ENCODE measurements around the gene GALNT12. TPM values are rescaled to one million over a fixed set of nuclear protein-coding genes. Genes with fewer than 3 reads are reported as not detected.

GALNT12 gene
- total RNA-seq, 5 donors from 2014 or later (not counting 1 experiment from before 2014, with no cell fraction given) = 9.5 to 11.7 (median 11.6) TPM

DNA sequence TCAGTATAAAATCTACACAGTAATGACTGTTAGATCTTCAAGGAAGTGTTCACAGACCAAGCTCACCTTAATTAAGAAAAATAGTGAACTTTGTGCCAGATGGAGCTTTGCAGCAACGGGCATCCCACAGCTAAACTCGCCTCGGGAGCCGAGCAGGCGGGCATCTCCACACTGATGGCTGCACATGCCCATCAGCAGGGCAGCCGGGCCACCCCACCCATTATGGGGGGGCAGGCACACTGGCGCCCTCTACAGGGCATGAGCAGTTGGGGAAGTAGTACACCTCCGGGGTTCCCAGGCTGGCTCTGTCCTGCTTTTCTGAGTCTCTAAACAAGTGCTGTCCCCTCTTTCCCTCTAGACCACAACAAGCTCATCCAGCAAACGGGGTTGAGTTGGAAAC, 32.7 kb upstream of the GALNT12 start:
- ChIA-PET CTCF (interaction anchor here in 1 of 2 donors (0.6 to 0.8 kb wide), 2 partner anchors 9 kb away, joined by 3 read pairs; no protein-coding TSS in a partner anchor), POLR2A (no interaction called here)
- H3K27me3 Mint-ChIP-seq = no peaks in the 10 kb centered on the region
- ATAC-seq (replicated peaks in 1 of 4) (no peak), DNase-seq (peak in 17 of 35 experiments; percentile 4 to 51 (median 19))
- H3K4me3 ChIP-seq (ENCODE audit: control insufficient read depth in 1 of 2, extremely low read depth in 1 of 2, low read length in 1 of 2) = no peak overlapping the region
- no peak overlapping the region for H3K27ac Mint-ChIP-seq
- no peak overlapping the region for H3K27ac ChIP-seq (ENCODE audit: low read length)
- H3K9me3 Mint-ChIP-seq = no peaks in the 10 kb centered on the region
- no peaks in the 10 kb centered on the region for H3K27me3 ChIP-seq (replicated peaks in 1 of 2; ENCODE audit: control insufficient read depth in 2 of 2, extremely low read depth in 1 of 2, insufficient read depth in 2 of 2, low read length in 1 of 2)
- peaks cover 27 to 41% of the 10 kb centered on the region in 2 donors for H3K36me3 ChIP-seq (ENCODE audit: control insufficient read depth in 2 of 2, extremely low read depth in 1 of 2, insufficient read depth in 1 of 2, low read length in 1 of 2)
- H3K36me3 Mint-ChIP-seq = peaks cover 57% of the 10 kb centered on the region
- H3K4me3 Mint-ChIP-seq = no peak overlapping the region
- no peaks in the 10 kb centered on the region for H3K4me1 Mint-ChIP-seq
- 83% methylated on average over 4 of the region's 9 CpGs for WGBS (ENCODE audit: insufficient coverage)
- no peaks in the 10 kb centered on the region for H3K9me3 ChIP-seq
- H3K4me1 ChIP-seq (ENCODE audit: control insufficient read depth in 1 of 2, extremely low read depth in 1 of 2, insufficient read depth in 2 of 2, low read length in 2 of 2) = no peaks in the 10 kb centered on the region

DNA sequence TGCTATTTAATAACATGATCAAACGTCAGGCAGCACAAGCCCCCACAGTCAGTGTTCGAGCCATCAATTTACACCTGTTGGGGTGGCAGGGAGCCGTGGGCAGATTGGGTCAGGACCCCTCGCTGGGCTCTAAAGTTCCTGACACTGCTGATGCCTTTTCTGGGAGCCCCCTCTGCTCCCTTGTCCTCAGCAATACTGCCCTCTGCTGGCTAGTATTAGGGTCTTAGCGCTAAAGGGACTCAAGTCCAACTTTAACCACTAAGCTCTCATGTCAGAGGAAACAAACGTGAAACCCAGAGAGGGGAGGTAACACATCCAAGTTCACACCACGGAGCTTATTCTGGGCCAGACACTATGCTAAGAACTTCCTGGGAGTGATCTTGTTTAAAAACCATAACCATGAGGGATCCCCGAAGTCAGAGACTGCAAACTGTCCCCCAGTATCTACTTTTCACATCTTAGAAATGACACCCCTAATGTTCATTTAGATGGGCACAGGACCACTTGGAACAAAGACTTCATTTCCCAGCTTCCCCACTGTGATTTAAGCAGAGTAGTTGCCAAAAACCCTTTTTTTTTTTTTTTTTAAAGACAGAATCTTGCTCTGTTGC, 31.5 kb upstream of the GALNT12 start:
- Histone ChIP-seq H3K27ac (ENCODE audit: low read length) (no peak overlapping the region), H3K27me3 (replicated peaks in 1 of 2; ENCODE audit: control insufficient read depth in 2 of 2, extremely low read depth in 1 of 2, insufficient read depth in 2 of 2, low read length in 1 of 2) (no peaks in the 10 kb centered on the region), H3K36me3 (ENCODE audit: control insufficient read depth in 2 of 2, extremely low read depth in 1 of 2, insufficient read depth in 1 of 2, low read length in 1 of 2) (peaks cover 21 to 32% of the 10 kb centered on the region in 2 donors), H3K4me3 (ENCODE audit: control insufficient read depth in 1 of 2, extremely low read depth in 1 of 2, low read length in 1 of 2) (no peak overlapping the region), H3K9me3 (no peaks in the 10 kb centered on the region), H3K4me1 (ENCODE audit: control insufficient read depth in 1 of 2, extremely low read depth in 1 of 2, insufficient read depth in 2 of 2, low read length in 2 of 2) (no peaks in the 10 kb centered on the region)
- Mint-ChIP-seq H3K27me3 (no peaks in the 10 kb centered on the region), H3K36me3 (peaks cover 49% of the 10 kb centered on the region), H3K4me1 (no peaks in the 10 kb centered on the region), H3K4me3 (no peak overlapping the region), H3K27ac (no peak overlapping the region), H3K9me3 (no peaks in the 10 kb centered on the region)
- CTCF ChIA-PET = interaction anchor here (0.5 to 0.9 kb wide), 10 partner anchors 10 to 1483 kb away, joined by 3 to 7 read pairs (median 3); no protein-coding TSS in a partner anchor
- DNase-seq = peak in 12 of 35 experiments; percentile 6 to 57 (median 16)
- ATAC-seq (replicated peaks in 1 of 4) = peak in 2 of 4 experiments; percentile 37 to 45
- WGBS (ENCODE audit: insufficient coverage) = 68% methylated on average over 3 of the region's 8 CpGs
- POLR2A ChIA-PET = no interaction called here

DNA sequence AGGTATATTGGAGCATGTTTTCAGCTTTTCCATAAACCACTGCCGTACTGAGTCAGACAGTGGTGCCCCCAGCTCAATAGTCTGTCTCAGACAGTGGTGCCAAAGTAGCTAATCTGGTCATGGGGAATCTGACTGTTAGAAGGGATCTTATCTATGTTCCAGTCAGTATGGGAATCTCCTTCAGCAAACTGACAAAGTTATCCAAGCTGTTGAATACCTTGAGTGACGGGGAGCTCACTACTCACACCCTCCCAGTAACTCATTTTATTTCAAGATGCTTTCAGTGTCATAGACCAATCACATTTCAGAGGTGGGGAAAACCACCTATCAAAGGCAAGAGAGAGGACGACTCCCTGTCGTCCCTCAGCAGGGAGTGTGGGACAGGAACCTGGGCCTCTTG, 29.9 kb upstream of the GALNT12 start:
- Mint-ChIP-seq H3K9me3 (no peaks in the 10 kb centered on the region), H3K27me3 (no peaks in the 10 kb centered on the region), H3K27ac (no peak overlapping the region), H3K4me1 (no peaks in the 10 kb centered on the region), H3K36me3 (peaks cover 53% of the 10 kb centered on the region), H3K4me3 (no peak overlapping the region)
- ATAC-seq (replicated peaks in 1 of 4) (no peak), DNase-seq (no peak)
- H3K4me3 ChIP-seq (ENCODE audit: control insufficient read depth in 1 of 2, extremely low read depth in 1 of 2, low read length in 1 of 2) = no peak overlapping the region
- no peaks in the 10 kb centered on the region for H3K27me3 ChIP-seq (replicated peaks in 1 of 2; ENCODE audit: control insufficient read depth in 2 of 2, extremely low read depth in 1 of 2, insufficient read depth in 2 of 2, low read length in 1 of 2)
- no peak overlapping the region for H3K27ac ChIP-seq (ENCODE audit: low read length)
- H3K36me3 ChIP-seq (ENCODE audit: control insufficient read depth in 2 of 2, extremely low read depth in 1 of 2, insufficient read depth in 1 of 2, low read length in 1 of 2) = peaks cover 8 to 23% of the 10 kb centered on the region in 2 donors
- POLR2A ChIA-PET = no interaction called here
- H3K9me3 ChIP-seq = no peaks in the 10 kb centered on the region
- H3K4me1 ChIP-seq (ENCODE audit: control insufficient read depth in 1 of 2, extremely low read depth in 1 of 2, insufficient read depth in 2 of 2, low read length in 2 of 2) = no peaks in the 10 kb centered on the region
- CTCF ChIA-PET = no interaction called here
- 83% methylated on average over 2 of the region's 4 CpGs for WGBS (ENCODE audit: insufficient coverage)

DNA sequence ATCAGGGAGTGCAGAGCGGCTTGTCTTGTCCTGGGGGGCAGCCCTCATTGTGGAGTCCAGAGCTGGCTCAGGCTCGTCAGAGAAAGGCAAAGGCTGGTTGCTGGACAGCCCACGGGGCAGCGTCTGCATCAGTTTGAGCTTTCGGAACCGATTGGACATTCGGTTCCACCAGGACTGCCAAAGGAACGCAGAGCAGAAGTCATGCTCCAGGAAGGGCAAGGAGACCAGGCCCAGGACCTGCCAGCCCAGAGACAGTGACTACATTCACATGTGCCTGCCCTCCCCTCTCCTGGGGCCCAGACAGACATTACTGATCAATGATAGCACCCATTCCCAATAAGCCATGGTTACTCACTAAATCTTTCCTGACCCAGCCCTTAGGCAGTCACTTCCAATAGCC, 29.2 kb upstream of the GALNT12 start:
- ATAC-seq (replicated peaks in 1 of 4) = no peak
- H3K36me3 ChIP-seq (ENCODE audit: control insufficient read depth in 2 of 2, extremely low read depth in 1 of 2, insufficient read depth in 1 of 2, low read length in 1 of 2) = peaks cover 2 to 19% of the 10 kb centered on the region in 2 donors
- H3K27ac ChIP-seq (ENCODE audit: low read length) = no peak overlapping the region
- H3K27ac Mint-ChIP-seq = no peak overlapping the region
- no peak overlapping the region for H3K4me3 ChIP-seq (ENCODE audit: control insufficient read depth in 1 of 2, extremely low read depth in 1 of 2, low read length in 1 of 2)
- H3K27me3 ChIP-seq (replicated peaks in 1 of 2; ENCODE audit: control insufficient read depth in 2 of 2, extremely low read depth in 1 of 2, insufficient read depth in 2 of 2, low read length in 1 of 2) = no peaks in the 10 kb centered on the region
- no peaks in the 10 kb centered on the region for H3K4me1 ChIP-seq (ENCODE audit: control insufficient read depth in 1 of 2, extremely low read depth in 1 of 2, insufficient read depth in 2 of 2, low read length in 2 of 2)
- peaks cover 47% of the 10 kb centered on the region for H3K36me3 Mint-ChIP-seq
- CTCF ChIA-PET = no interaction called here
- 93% methylated on average over 8 of the region's 8 CpGs for WGBS (ENCODE audit: insufficient coverage)
- no peaks in the 10 kb centered on the region for H3K4me1 Mint-ChIP-seq
- no peaks in the 10 kb centered on the region for H3K9me3 Mint-ChIP-seq
- POLR2A ChIA-PET = no interaction called here
- no peak overlapping the region for H3K4me3 Mint-ChIP-seq
- no peaks in the 10 kb centered on the region for H3K9me3 ChIP-seq
- no peak for DNase-seq
- H3K27me3 Mint-ChIP-seq = no peaks in the 10 kb centered on the region

DNA sequence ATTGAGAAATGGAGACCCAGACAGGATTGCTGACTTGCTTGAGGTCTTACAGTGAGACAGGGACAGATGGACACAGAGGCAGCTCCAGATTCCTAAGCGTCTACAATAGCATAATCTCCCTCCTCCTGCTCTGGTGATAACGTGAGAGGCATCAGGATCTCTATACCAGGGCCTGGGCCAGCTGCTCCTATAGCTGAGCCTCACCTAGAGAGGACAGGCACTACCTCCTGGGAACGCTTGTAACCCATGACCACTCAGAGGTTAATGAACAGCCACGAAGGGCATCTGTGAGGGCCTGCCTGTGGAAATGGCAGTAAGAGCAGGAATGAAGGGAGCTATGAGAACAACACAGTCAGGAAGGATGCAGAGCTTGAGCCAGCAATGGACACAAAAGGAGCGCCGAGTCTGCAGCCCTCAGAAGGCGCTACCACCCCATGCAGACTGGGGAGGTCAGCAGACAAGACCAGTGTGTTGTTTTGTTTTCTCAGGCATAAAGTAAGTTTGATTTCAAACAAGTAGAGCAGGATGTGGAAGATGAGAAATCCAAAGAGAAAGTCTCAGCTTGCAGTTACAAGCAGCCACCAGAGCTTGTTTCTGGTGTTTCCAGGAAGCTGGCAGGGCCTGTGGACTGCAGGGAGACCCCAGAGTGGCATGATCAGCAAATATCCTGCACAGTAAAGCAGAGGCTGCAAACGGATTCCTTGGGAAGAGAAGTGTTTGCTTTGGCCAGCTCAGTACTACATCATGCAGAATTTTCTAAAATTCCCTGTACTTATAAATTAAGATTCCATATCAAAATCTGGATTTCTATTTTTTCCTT, 28.5 kb upstream of the GALNT12 start:
- POLR2A ChIA-PET = no interaction called here

DNA sequence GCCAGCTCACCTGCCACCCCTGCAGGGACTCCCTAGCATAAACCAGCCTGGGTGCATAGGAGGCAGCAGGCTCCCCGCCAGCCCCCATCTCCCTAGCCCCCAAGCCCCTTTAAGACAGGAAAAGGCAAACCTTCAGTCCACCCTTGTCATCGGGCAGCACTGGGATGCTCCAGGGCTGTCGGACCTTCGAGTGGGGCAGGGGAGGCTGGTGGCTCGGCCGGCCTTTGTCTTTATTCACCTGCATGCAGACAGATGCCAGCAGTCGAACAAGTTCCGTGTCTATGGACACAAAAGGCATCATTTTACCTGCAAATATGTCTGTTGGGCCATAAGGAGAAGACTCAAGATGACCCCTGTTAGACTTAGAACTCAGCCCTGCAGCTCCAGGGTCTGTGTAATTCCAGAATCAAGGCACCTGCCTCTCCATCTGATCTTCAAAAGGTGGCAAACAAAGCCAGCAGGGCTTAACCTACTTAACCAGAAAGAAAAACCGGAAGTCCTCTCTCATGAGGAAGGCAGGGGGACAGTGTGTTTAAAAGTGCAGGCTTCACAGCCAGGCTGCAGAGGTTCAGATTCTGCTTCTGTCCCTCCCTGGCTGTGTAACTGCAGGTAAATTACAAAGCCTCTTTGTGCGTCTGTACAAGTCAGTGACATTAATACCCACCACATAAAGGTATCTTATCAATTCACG, 27.3 kb upstream of the GALNT12 start:
- CTCF ChIA-PET = no interaction called here
- no peaks in the 10 kb centered on the region for H3K27me3 ChIP-seq (replicated peaks in 1 of 2; ENCODE audit: control insufficient read depth in 2 of 2, extremely low read depth in 1 of 2, insufficient read depth in 2 of 2, low read length in 1 of 2)
- Mint-ChIP-seq H3K4me3 (no peak overlapping the region), H3K9me3 (no peaks in the 10 kb centered on the region), H3K4me1 (no peaks in the 10 kb centered on the region), H3K36me3 (peaks cover 41% of the 10 kb centered on the region), H3K27me3 (no peaks in the 10 kb centered on the region), H3K27ac (no peak overlapping the region)
- no peak for ATAC-seq (replicated peaks in 1 of 4)
- H3K36me3 ChIP-seq (ENCODE audit: control insufficient read depth in 2 of 2, extremely low read depth in 1 of 2, insufficient read depth in 1 of 2, low read length in 1 of 2) = peaks cover 4 to 10% of the 10 kb centered on the region in 2 donors
- H3K4me3 ChIP-seq (ENCODE audit: control insufficient read depth in 1 of 2, extremely low read depth in 1 of 2, low read length in 1 of 2) = no peak overlapping the region
- H3K27ac ChIP-seq (ENCODE audit: low read length) = no peak overlapping the region
- POLR2A ChIA-PET = no interaction called here
- H3K9me3 ChIP-seq = no peaks in the 10 kb centered on the region
- no peak for DNase-seq
- no peaks in the 10 kb centered on the region for H3K4me1 ChIP-seq (ENCODE audit: control insufficient read depth in 1 of 2, extremely low read depth in 1 of 2, insufficient read depth in 2 of 2, low read length in 2 of 2)
- 96% methylated on average over 7 of the region's 11 CpGs for WGBS (ENCODE audit: insufficient coverage)

More for the DNA sequence above, 28.5 kb upstream of the GALNT12 start:
- Histone ChIP-seq H3K4me3 (ENCODE audit: control insufficient read depth in 1 of 2, extremely low read depth in 1 of 2, low read length in 1 of 2) (no peak overlapping the region), H3K27ac (ENCODE audit: low read length) (no peak overlapping the region), H3K27me3 (replicated peaks in 1 of 2; ENCODE audit: control insufficient read depth in 2 of 2, extremely low read depth in 1 of 2, insufficient read depth in 2 of 2, low read length in 1 of 2) (no peaks in the 10 kb centered on the region), H3K36me3 (ENCODE audit: control insufficient read depth in 2 of 2, extremely low read depth in 1 of 2, insufficient read depth in 1 of 2, low read length in 1 of 2) (peaks cover 2 to 13% of the 10 kb centered on the region in 2 donors), H3K9me3 (no peaks in the 10 kb centered on the region), H3K4me1 (ENCODE audit: control insufficient read depth in 1 of 2, extremely low read depth in 1 of 2, insufficient read depth in 2 of 2, low read length in 2 of 2) (no peaks in the 10 kb centered on the region)
- Mint-ChIP-seq H3K4me1 (no peaks in the 10 kb centered on the region), H3K27ac (no peak overlapping the region), H3K36me3 (peaks cover 41% of the 10 kb centered on the region), H3K4me3 (no peak overlapping the region), H3K9me3 (no peaks in the 10 kb centered on the region), H3K27me3 (no peaks in the 10 kb centered on the region)
- 89% methylated on average over 6 of the region's 8 CpGs for WGBS (ENCODE audit: insufficient coverage)
- CTCF ChIA-PET = no interaction called here
- no peak for DNase-seq
- ATAC-seq (replicated peaks in 1 of 4) = no peak
